NCI-H345 treated with DMSO at 0.1 percent for 48 hours (cell line): ENCODE measurements around the gene CXCL16.

Experiments
- DNase-seq: peaks from one replicate; lab custom pipeline; 2025; ENCODE audit not compliant: unreplicated experiment; lab: John Stamatoyannopoulos, UW

The CXCL16 gene

DNA sequence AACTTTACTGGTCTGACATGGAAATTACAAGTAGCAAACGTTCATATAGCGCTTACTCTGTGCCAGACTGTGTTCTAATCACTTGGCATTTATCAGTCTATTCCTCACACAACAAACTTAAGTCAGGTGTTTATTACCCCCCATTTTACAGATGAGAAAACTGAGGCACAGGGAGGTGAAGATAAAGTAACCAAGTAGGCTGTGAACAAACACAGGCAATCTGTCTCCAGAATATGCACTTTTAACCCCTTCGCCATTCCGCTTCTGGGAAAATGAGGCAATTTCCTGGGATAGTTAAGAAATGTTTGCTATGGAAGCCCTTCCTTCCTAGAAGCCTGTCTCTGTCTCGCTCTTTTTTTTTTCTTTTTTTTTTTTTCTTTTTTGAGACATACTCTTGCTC, 12.2 kb upstream of the CXCL16 start:
- DNase-seq, result no peak

DNA sequence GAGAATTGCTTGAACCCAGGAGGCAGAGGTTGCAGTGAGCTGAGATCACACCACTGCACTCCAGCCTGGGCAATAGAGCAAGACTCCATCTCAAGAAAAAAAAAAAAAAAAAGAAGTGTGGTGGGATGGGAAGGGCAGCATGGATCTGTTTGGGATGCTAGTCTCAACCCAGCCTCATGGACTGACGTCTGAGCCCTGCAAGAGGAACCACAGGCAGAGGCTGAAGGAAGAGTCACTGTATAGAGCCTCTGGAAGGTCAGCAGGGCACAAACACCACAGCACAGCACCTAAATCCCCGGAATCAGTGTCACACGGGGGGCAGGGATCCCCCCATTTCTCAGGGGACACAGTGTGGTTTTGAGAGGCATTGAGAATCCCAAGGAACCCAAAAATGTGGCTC, 10.9 kb upstream of the CXCL16 start:
- DNase-seq, result no peak

DNA sequence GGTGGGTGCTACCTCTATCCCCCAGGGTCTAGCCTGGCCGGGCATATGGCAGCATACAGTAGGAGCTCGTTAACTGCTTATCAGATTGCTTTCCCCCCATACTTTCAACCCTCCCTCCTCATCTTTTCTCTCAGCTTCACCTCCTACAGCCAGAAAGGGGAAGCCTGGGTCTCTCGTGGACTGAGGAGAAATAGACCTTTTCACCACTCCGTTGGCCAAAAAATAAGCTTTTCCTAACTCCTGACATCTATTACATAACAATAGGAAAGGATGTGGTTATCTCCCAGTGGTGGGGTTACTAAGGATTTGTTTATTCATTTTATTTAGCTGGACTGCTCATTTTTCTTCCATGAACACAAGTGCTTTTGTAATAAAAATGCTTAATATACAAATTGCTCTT, 9.0 kb upstream of the CXCL16 start:
- no peak for DNase-seq

DNA sequence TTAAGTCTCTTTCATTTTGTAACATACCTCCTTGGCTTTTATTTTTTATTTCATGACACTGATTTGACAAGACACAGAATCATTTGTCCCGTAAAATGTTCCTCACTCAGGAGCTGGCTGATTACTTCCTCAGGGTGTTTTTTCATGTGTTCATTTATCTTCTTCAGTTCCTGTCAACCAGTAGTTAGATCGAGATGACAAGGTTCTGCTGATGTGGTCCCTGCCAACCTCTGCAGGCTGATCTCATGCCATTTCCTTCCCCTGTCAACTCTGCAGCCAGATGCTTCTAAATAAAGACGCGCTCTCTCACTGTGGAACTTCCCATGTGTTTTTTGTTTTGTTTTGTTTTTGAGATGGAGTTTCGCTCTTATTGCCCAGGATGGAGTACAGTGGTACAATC, 8.1 kb upstream of the CXCL16 start:
- no peak for DNase-seq

DNA sequence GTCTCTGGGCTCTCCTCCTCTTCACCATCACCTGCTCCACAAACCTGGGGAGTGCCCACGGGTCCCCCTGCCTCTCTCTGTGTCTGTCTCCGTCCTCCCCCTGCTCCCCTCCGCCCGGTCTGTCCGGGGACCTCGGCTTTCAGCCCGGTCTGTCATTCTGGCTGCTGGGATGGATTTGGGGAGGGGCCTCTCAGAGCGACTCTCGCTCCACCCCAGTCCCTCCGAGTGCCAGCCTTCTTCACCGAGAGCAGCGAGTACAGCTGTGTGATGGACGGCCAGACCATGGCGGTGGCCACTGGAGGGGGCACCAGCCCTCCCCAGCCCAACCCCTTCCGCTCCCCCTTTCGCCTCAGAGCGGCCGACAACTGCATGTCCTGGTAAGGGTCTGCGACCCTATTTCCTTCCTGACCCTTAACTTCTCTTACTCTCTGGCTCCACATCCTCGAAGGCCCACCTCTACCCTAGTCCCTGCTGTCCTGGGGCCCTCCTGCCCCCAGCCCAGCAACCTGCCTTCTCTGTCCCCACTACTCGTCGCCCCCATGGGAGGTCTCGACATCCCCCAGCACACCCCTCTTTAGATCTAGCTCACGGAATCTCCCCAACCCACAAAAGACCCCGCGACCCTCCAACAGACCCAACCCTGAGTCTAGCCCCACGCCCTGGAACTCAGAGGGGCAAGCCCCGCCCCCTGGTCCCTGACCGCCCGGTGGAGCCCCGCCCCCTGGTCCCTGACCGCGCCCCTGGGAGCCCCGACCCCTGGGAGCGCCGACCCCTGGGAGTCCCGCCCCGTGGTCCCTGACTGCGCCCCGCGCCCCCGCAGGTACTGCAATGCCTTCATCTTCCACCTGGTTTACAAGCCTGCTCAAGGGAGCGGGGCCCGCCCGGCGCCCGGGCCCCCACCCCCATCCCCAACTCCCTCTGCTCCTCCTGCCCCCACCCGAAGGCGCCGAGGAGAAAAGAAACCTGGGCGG, 5.6 kb upstream of the CXCL16 start:
- DNase-seq, result no peak

DNA sequence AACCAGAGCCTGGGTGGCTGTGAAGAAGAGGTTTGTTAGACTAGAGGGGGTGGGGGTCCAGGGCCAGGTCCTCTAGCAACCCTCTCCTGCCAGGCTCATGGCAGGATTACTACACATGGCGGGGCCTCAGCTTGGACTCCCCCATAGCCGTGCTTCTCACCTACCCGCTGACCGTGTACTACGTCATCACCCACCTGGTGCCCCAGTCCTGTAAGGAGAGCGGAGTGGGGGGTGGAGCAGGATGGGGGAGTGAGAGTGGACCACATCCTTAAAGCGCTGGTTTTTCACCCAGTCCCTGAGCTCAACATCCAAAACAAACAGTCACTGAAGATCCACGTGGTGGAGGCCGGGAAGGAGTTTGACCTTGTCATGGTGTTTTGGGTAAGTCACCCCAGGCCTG, 4.2 kb upstream of the CXCL16 start:
- DNase-seq, result no peak

DNA sequence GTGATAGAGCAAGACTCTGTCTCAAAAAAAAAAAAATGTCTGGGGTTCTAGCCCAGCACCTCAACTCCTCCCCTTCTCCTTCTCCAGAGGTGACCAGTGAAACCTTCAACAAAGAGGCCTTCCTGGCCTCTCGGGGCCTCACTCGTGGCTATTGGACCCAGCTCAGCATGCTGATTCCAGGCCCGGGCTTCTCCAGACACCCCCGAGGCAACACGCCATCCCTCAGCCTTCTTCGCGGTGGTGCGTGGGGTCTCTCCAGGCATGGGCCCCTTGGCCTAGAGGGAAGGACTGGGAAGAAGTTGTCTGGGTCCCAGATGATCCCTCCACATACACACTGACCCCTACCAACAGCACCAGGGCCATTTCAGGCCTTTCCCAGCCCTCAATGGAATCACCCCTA, 3.5 kb upstream of the CXCL16 start:
- no peak for DNase-seq

DNA sequence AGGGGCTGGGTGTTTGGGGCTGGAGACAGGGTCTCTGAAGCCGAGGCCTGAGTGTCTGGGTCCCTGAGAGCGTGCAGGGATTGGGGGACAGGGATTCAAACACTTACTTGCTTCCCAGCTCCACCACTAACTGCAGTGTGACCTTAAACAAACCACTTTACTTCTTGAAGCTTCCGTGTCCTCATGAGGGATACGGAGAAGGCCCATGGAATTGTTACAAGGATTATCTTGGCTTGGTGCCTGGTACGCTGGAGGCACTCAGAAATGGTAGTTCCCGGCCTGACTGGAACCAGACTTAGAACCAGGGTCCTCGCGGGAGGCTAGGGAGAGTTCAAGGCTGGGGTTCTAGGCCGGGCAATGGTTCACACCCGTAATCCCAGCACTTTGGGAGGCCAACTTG, 2.9 kb upstream of the CXCL16 start:
- DNase-seq, result no peak

DNA sequence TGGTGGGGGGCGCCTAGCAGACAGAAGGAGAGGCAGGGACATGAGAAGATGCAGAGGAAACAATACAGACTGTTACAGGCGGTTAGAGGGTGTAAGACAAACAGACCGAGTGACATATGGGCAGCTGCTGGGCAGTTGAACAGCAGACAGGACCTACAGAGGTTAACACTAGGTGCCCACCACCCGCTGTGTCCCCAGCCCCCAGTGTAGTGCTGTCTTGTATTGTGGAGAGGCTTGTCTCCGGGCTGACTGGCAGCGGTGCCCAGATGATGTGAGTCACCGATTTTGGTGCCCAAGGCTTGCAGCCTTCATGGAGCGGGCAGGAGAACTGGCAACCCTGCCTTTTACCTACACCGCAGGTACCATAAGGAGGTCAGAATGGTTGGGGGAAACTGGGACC, 2.4 kb upstream of the CXCL16 start:
- DNase-seq, result no peak

DNA sequence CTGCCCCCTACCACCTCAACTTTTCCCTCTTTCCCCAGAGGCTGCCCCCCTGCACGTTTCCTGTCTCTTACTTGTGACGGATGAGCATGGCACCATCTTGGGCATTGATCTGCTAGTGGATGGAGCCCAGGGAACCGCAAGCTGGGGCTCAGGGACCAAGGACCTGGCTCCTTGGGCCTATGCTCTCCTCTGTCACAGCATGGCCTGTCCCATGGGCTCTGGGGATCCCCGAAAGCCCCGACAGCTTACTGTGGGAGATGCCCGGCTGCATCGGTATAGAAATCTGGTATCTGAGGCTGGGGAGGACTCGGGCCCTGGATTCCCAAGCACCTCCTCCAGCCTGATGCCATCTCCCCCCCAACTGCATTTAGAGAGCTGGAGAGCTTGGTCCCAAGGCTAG, 1.8 kb upstream of the CXCL16 start:
- no peak for DNase-seq

DNA sequence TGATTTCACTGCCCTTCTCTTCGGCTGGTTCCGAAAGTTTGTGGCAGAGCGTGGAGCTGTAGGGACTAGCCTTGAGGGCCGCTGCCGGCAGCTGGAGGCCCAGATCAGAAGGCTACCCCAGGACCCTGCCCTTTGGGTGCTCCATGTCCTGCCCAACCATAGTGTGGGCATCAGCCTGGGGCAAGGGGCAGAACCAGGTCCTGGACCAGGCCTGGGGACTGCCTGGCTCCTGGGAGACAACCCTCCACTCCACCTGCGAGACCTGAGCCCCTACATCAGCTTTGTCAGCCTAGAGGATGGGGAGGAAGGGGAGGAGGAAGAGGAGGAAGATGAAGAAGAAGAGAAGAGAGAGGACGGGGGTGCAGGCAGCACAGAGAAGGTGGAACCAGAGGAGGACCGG, 856 bp upstream of the CXCL16 start:
- DNase-seq, result no peak

DNA sequence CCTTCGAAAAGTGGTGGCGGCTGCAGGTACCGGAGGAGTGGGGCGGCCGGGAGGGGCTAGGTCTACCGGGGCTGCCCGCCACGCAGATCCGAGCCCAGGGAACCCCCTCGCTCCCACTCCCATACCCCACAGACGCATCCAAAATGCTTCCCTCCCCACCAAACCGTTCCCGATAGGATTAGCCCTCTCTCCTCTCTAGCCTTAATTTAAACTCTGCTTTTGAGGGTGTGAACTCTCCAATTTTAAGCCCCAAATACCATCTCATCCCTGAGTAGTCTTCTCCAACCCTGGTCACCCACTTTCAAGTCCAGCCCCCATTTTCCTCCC, 260 bp upstream of the CXCL16 start:
- DNase-seq, result no peak

DNA sequence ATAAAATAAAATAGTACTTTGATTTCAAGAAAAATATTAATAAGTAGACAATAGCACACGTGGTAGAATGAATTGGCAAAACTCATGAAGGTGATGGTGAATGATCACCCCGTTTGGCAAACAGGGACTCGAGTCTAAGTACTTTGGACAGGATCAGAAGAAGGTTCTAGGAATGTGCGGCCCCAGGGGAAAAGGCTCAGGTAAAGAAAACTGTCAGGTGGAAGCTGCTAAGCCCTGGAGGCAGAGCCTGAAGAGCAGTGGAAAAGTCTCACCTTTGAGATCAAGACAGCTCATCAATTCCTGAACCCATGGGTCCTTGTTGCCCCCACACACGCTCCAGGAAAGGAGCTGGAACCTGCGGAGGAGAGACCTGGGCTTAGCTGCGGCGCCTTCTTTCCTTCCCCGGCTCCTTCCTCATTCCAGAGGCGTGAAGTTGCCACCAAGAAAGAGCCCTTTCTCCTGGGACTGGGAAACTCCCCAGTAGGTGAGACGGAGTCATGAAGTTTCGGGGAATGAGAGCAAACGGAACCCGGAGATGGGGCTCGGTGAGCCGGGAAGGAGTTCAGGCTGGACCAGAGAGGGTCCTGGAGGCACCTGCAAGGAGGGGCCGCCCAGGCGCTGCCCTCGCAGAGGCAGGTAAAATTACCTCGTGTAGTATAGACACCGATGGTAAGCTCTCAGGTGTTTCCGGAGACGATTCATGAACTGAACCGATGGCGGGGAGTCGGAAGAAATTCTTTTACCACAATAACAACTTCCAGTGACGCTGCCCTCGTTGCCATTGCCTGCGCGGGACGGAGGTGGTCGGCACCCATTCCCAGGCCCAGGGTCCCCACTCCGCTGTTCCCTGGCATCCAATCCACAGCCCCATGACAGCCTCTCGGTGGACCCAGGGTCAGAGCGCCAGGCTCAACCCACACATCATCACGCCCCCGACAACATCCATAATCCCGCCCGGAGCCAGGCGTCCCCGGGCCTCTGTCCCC, 1.3 kb downstream of the CXCL16 start:
- no peak for DNase-seq

DNA sequence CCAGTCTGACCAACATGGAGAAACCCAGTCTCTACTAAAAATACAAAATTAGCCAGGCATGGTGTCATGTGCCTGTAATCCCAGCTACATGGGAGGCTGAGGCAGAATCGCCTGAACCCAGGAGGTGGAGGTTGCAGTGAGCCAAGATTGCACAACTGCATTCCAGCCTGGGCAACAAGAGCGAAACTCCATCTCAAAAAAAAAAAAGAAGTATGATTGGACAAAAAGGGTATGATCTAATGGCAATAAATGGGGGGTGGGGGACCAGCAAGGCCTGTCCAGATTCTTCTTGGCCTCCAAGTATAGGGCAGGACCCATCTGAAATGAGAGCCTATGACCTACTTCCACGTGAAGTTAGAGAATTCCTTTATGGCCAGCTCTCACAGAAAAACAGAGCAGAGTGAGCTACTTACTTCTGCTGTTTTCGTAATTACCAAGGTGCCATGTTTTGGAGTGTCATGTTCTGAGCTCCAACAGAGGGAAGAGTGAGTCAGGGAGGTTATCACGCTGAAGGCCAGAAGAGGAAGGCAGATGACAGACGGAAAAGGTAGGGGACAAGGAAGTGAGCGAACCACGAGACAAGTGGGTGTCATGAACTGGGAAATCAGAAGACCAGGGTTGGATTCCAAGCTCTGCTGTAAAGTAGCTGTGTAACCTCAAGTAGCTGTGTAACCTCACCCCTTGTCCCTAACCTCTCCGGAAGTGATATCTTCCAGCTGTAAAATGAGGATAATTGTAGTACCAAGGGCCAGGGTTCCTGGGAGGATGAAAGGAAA, 3.7 kb downstream of the CXCL16 start:
- DNase-seq, result no peak

DNA sequence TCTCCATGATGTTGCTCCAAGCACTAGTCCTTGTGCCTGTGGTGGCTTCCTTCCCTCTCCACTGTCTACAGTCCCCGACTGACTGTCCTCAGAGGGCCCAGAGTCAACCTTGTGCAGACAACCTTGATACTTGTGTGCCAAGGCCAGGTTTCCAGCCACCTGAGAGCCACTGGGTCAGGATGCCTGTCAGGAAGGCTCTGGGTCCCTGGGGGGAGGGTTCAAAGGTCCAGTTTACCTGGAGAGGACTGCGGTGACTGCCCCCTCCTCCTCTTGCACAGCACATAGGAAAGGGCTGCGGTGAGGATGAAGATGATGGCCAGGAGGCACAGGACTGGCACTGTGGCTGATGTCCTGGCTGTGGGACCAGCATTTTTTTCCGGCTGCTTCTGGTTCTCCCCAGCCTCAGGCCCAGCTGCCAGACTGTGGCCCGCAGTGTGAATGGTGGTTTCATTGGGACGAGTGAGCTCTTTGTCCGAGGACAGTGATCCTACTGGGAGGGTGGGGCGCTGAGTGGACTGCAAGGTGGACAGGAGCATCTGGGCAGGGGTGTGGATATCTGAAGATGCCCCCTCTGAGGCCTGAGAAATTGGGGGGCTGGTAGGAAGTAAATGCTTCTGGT, 4.8 kb downstream of the CXCL16 start:
- no peak for DNase-seq

DNA sequence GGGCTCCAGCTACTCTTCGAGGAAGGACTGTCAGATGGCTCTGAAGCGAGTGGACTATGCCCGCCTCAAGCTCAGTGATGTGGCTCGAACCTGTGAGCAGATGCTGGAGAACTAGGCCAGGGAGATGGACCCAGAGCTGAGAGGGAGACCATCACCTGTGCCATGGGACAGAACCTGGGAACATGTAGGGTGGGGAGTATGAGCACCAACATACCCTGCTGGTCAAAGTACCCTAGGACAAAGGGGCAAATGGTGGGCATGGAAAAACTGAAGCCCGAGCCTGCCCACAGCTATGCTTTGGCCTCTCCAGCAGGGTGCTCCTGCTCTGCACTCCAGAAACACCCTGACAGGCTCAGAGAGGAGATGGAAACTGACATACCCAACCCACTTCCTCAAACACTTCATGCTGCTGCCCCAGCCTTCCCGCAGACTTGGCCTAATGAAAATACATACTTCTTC, 6.6 kb downstream of the CXCL16 start:
- no peak for DNase-seq

DNA sequence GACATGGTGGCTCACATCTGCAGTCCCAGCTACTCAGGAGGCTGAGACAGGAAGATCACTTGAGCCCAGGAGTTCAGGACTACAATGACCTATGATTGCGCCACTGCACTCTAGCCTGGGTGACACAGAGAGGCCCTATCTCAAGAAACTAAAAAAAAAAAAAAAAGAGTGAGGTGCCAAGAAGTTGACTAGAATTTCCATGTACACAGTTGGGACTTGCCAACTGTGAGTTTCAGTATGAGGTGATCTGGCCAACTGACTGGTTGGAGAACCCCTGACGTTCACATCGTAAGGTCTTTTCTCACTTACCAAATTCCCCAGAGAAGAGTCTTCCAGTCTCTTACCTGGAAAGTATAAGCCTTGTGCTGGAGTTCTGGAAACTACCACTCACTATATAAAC, 11.6 kb downstream of the CXCL16 start:
- no peak for DNase-seq

DNA sequence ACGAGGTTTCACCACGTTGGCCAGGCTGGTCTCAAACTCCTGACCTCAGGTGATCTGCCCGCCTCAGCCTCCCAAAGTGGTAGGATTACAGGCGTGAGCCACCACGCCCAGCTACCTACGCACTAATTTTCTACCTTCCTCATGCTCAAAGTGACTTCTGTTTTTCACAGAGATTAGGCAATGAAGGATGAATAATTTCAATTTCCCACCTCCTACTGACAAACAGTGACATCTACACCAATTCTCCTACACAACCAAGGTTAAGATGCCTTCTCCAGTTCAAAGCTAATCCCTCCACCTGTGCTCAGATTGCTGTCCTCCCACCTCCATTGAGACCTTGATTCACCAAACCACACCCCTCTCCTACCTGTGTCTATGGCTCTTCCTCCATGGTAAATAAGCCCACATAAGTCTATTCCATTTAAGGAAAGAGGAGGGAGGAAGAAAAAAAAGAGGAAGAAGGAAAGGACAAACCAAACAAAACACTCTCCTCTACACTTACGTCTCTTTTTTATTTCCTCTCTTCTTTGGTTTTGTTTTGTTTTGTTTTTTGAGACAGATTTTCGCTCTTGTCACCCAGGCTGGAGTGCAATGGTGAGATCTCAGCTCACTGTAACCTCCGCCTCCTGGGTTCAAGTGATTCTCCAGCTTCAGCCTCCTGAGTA, 13.9 kb downstream of the CXCL16 start:
- no peak for DNase-seq

DNA sequence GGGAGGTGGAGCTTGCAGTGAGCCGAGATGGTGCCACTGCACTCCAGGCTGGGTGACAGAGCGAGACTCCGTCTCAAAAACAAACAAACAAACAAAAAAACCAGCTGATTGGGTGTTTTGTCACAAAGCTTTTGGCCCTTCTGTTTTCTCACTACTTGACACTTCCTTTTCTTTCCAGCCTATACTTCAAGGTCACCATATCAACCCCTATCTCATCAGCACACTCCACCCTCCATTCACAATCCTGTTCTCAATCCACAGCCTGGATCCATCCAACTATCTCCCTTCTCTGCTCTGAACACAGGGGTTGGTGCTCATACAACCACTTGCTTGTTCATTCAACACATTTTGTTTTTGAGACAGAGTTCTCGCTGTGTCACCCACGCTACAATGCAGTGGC, 15.1 kb downstream of the CXCL16 start:
- no peak for DNase-seq

DNA sequence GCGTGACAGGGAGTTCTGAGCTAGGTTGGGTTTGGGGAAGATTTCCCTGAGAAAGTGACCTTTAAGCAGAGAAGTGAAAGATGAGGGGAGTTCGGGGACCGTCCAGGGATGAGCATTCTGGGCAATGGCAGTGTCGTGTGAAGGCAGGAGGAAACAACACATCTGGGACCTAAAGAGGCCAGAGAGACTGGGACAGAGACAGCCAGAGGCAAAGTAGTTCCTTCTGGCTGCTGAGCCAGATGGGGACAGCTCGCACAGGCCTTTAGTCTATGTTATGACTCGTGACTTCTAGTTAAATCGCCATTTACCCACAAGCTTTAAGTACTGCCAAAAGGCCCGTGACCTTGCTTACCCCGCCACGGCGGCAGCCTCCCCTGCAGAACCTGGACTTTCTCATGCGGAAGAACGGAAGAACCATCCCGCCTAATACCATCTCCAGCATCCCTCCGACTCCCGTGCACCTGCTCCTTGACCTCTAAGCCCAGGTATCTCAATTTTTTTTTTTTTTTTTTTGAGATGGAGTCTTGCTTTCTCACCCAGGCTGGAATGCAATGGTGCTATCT, 17.0 kb downstream of the CXCL16 start:
- no peak for DNase-seq
